IPS-11a (cell line): ENCODE data around the gene DAPK3.
"Not testable (repeated sequence)": the region's sequence is repeated elsewhere in the genome, so short reads cannot be mapped to it uniquely, and the experiment has no call there.

Source experiments
- H3K4me3 ChIP-seq: one replicate; pipeline ENCODE4 v1.5.1; 2013; ENCODE audit warnings: low read depth, low read length, control low read depth

DAPK3 gene

GRCh38 chr19:4005436-4005835, 34.5 kb upstream of the DAPK3 start:
- H3K4me3 ChIP-seq, result not testable (repeated sequence)

DNA sequence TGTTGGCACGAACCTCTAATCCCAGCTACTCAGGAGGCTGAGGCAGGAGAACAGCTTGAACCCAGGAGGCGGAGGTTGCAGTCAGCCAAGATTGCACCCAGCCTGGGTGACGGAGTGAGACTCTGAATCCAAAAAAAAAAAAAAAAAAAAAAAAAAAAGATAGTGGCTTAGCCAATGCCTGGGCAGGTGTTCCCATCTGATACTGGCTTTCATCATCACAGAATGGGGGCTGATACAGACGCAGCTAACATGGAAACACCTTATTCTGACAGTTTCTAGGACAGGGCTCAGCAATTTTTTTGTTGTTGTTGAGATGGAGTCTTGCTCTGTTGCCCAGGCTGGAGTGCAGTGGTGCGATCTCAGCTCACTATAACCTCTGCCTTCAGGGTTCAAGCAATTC, 29.9 kb upstream of the DAPK3 start:
- H3K4me3 ChIP-seq, result not testable (repeated sequence)

DNA sequence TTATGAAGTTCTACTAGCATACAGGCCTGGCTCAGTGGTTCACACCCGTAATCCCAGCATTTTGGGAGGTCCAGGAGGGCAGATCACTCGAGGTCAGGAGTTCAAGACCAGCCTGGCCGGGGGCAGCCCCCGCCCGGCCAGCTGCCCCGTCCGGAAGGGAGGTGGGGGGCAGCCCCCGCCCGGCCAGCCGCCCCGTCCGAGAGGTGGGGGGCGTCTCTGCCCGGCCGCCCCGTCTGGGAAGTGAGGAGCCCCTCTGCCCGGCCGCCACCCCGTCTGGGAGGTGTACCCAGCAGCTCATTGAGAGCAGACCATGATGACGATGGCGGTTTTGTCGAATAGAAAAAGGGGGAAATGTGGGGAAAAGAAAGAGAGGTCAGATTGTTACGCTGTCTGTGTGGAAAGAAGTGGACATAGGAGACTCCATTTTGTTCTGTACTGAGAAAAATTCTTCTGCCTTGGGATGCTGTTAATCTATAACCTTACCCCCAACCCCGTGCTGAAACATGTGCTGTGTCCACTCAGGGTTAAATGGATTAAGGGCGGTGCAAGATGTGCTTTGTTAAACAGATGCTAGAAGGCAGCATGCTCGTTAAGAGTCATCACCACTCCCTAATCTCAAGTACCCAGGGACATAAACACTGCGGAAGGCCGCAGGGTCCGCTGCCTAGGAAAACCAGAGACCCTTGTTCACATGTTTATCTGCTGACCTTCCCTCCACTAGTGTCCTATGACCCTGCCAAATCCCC, 27.9 kb upstream of the DAPK3 start:
- not testable (repeated sequence) for H3K4me3 ChIP-seq

DNA sequence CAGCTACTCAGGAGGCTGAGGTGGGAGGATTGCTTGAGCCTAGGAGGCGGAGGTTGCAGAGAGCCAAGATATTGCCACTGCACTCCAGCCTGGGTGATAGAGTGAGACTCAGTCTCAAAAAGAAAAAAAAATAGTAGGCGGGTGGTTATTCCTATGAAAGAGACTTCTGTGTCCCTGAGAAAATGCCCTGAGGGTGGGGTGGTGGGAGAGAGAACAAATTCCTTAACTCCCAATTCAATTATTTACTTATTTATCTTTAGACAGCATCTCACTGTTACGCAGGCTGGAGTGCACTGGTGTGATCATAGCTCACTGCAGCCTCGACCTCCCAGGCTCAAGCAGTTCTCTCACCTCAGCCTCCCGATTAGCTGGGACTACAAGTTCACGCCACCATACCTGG, 24.7 kb upstream of the DAPK3 start:
- no peak overlapping the region for H3K4me3 ChIP-seq

DNA sequence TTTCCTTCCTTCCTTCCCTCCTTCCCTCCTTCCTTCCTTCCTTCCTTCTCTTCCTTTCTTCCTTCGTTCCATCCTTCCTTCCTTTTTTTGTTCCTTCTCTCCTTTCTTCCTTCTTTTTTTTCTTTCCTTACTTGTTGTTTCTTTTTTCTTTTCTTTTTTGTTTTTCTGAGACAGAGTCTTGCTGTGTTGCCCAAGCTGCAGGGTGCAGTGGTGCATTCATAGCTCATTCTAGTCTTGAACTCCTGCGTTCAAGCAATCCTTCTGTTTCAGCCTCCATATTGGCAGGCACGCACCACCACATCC, 19.9 kb upstream of the DAPK3 start:
- no peak overlapping the region for H3K4me3 ChIP-seq

DNA sequence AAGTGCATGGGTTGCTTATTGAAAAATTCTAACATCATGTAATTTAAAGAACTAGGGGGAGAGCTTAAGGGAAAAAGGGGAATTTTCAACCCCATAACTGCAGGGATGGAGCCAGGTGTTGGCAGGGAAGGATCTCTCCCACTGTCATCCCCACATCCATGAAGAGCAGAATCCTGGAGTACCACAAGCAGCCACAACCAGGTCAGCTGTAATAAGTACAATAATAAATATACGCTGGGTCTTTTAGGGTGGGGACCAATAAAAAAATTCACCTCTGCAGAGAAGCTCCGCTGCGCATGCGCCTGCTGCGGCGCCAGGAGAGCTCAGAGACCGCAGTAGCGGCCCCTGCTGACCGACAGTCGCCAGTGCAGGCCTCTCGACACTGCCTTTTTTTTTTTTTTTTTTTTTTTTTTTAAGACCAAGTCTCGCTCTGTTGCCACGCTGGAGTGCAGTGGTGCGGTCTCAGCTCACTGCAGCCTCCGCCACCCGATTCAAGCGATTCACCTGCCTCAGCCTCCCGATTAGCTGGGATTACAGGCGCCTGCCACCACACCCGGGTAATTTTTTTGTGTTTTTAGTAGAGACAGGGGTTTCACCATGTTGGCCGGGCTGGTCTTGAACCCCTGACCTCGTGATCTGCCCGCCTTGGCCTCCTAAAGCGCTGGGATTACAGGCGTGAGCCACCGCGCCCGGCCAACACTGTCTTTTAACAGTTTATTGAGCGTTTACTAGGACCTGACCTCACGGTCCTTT, 16.9 kb upstream of the DAPK3 start:
- H3K4me3 ChIP-seq, result no peak overlapping the region

GRCh38 chr19:3986260-3987041, 15.6 kb upstream of the DAPK3 start:
- peak overlapping the region; percentile 8 for H3K4me3 ChIP-seq

- peak overlapping the region; percentile 99 for H3K4me3 ChIP-seq
These were observed 14.9 kb upstream of the DAPK3 start for GRCh38 chr19:3985643-3986259.

- peak within 1 kb of the TSS; percentile 99 for H3K4me3 ChIP-seq
These were observed 14.2 kb upstream of the DAPK3 start, which contains the start of gene EEF2 for GRCh38 chr19:3984908-3985642. EEF2 (minus strand) TSS chr19:3985463; CDS start chr19:3985380, 83 bp downstream.

DNA sequence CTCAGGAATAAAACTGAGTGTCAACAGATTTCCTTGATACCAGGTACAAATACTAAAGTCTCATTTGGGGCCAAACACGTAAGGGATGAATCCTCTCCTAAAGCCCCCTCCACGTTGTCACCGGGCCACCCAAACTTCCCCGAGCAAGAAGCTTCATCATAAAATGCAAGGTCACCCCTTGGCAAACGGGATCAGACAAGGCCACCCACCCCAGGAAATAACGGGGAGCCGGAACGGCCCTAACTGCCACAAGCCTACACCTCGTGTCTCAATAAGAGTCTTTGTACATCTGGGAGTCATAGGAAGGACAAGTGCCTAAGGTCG, 13.6 kb upstream of the DAPK3 start:
- H3K4me3 ChIP-seq, result peak overlapping the region; percentile 99

- peak overlapping the region; percentile 99 for H3K4me3 ChIP-seq
These were observed 13.2 kb upstream of the DAPK3 start for GRCh38 chr19:3983936-3984583.

GRCh38 chr19:3983542-3983914, 12.6 kb upstream of the DAPK3 start:
- peak overlapping the region; percentile 99 for H3K4me3 ChIP-seq

GRCh38 chr19:3982701-3983541, 12.0 kb upstream of the DAPK3 start:
- no peak overlapping the region for H3K4me3 ChIP-seq

DNA sequence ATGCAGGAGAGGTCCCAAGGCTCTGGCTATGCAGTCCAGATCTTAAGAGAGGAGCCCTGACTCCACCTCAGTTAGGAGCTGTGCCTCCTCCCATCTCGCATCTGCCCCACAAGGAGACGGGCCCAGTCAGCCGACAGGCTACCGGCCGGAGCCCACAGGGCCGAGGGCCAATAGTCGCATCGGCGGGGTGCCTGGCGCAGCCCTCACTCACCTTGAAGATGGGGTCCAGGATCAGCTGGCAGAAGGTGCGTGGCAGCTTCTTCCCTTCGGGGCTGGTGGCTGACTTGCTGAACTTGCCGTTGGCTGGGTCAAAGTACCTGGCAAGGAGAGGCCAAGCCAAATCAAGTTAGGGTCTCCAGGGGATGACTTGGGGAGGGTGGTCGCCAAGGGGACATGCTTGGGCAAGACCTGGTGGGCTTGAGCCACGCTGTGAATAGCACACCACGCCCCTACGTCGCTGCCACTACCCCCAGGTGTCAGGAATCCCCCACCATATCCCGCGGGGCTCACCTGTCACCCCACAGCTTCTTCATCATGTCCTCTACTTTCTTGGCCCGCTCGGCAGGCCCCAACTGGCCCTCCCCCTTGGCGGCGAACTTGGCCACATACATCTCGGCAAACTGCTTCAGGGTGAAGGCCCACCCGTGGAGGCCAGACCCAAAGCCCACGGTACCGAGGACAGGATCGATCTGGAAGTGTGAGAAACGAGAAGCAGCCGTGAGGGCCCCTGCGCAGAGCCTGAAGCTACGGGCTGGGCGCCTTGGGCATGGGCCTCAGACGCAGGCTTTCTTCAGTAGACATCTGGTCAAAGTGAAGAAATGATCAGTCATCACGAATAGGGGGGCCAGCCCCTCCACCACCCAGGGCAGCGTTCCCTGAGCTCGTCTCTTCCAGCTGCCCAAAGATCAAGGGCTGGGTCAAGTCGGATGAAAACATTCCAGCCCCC, 11.1 kb upstream of the DAPK3 start:
- no peak overlapping the region for H3K4me3 ChIP-seq

- no peak overlapping the region for H3K4me3 ChIP-seq
These were observed 10.5 kb upstream of the DAPK3 start for GRCh38 chr19:3981373-3981735.

- no peak overlapping the region for H3K4me3 ChIP-seq
These were observed 9.7 kb upstream of the DAPK3 start for GRCh38 chr19:3980353-3981251.

DNA sequence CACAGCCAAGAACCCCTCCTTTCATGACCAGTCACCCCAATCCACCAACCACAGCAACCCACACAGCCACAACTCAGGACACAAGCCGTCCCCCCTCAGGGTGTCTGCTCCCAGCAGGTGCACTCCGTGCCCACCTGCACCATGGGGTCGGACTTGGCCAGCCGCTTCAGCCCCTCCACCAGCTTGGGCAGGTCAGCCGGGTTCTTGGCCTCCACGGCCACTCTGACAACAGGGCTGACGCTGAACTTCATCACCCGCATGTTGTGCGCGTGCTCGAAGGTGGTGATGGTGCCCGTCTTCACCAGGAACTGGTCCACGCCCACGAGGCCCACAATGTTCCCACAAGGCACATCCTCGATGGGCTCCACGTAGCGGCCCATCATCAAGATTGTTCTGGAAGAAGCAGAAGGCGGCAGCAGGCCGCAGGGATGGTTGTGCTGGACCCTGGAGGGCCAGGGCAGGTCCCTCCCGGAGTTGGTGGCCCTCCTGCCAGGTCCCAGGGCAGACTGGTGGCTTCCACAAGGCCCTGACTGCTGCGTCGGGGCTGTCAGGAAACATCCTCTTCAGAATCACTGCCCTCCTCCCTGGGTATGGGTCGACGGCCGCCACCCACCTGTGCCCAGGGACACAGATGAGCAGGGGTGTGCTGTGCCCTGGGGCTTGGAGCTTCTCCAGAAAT, 8.9 kb upstream of the DAPK3 start:
- no peak overlapping the region for H3K4me3 ChIP-seq
